OCI-M2 (cell line): ENCODE measurements around the gene TOP3B.
"Not testable (repeated sequence)": the region's sequence is repeated elsewhere in the genome, so short reads cannot be mapped to it uniquely, and the experiment has no call there.

Experiments
- DNase-seq: peaks from one replicate; lab custom pipeline; 2025; ENCODE audit not compliant: unreplicated experiment; lab: John Stamatoyannopoulos, UW

Gene TOP3B

GRCh38 chr22:21931056-21931455, 51.5 kb downstream of the TOP3B start:
- no peak for DNase-seq

GRCh38 chr22:21929253-21929652, 53.3 kb downstream of the TOP3B start:
- no peak for DNase-seq

- DNase-seq, result no peak
Measured at GRCh38 chr22:21928048-21928447, 54.5 kb downstream of the TOP3B start.

- no peak for DNase-seq
Measured at GRCh38 chr22:21927174-21927823, 55.3 kb downstream of the TOP3B start.

GRCh38 chr22:21926728-21927127, 55.9 kb downstream of the TOP3B start:
- DNase-seq, result no peak

GRCh38 chr22:21923163-21923561, 59.4 kb downstream of the TOP3B start:
- no peak for DNase-seq

- no peak for DNase-seq
Measured at GRCh38 chr22:21922370-21923162, 60.0 kb downstream of the TOP3B start.

GRCh38 chr22:21921729-21922128, 60.9 kb downstream of the TOP3B start:
- DNase-seq, result no peak

- no peak for DNase-seq
Measured at GRCh38 chr22:21921184-21921721, 61.3 kb downstream of the TOP3B start.

- DNase-seq, result no peak
Measured at GRCh38 chr22:21920341-21921183, 62.0 kb downstream of the TOP3B start.

GRCh38 chr22:21919526-21920307, 62.9 kb downstream of the TOP3B start:
- no peak for DNase-seq

- no peak for DNase-seq
Measured at GRCh38 chr22:21918466-21919185, 64.0 kb downstream of the TOP3B start.

- no peak for DNase-seq
Measured at GRCh38 chr22:21917959-21918261, 64.7 kb downstream of the TOP3B start.

GRCh38 chr22:21917181-21917958, 65.2 kb downstream of the TOP3B start:
- DNase-seq, result no peak

GRCh38 chr22:21916309-21916918, 66.2 kb downstream of the TOP3B start:
- no peak for DNase-seq

GRCh38 chr22:21915624-21916308, 66.8 kb downstream of the TOP3B start:
- no peak for DNase-seq

- not testable (repeated sequence) for DNase-seq
Measured at GRCh38 chr22:21914033-21914642, 68.4 kb downstream of the TOP3B start.

GRCh38 chr22:21910367-21910766, 72.2 kb downstream of the TOP3B start:
- not testable (repeated sequence) for DNase-seq
